CD4-positive, alpha-beta T cell treated with Interleukin-6 at 100 ng/mL for 8 hours (primary cell): ENCODE measurements around the gene HES2.
A peak's percentile ranks its signal among the peaks of the same experiment; 100 is the strongest.
"Not testable (repeated sequence)": the region's sequence is repeated elsewhere in the genome, so short reads cannot be mapped to it uniquely, and the experiment has no call there.

ENCODE experiments used
- DNase-seq: peaks from one replicate; pipeline ENCODE4 v3.0.0-alpha.2; 2020; ENCODE audit warnings: mixed read lengths, low spot score

Gene HES2

GRCh38 chr1:6437012-6437700 is 17.4 kb upstream of the HES2 start:
- not testable (repeated sequence) for DNase-seq

DNA sequence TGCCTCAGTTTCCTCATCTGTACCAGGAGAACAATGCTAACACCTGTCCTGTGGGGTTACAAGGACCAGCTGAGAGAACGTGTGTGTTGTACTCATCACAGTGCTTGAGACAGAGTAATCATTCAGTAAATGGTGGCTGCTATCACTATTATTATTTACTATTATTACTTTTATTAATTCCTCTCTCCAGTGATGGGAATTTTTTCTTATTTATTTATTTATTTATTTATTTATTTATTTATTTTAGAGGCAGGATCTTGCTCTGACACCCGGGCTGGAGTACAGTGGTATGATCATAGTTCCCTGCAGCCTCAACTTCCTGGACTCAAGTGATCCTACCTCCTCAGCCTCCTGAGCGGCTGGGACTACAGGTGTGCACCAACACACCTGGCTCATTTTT is 16.6 kb upstream of the HES2 start:
- not testable (repeated sequence) for DNase-seq

- DNase-seq: no peak
Observed at GRCh38 chr1:6435547-6435946, 15.8 kb upstream of the HES2 start.

DNA sequence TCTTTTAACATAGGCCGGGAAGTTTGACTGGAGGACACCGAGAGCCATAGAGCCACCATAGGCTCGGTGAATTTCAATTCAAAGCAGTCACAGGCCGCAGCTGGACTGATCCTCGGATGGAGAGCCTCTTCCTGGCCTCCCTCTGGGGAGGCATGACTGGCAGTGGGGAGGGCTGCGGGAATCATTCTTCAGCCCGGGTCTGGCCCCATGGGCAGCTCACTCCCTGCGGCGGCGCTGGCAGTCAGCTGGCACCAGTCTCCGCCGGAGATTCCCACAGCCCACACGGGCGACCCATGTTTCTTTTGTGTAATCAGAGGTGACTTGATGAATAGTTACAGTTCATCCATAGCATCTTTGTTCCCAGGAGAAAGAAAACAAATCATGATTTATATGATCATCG is 15.4 kb upstream of the HES2 start:
- no peak for DNase-seq

DNA sequence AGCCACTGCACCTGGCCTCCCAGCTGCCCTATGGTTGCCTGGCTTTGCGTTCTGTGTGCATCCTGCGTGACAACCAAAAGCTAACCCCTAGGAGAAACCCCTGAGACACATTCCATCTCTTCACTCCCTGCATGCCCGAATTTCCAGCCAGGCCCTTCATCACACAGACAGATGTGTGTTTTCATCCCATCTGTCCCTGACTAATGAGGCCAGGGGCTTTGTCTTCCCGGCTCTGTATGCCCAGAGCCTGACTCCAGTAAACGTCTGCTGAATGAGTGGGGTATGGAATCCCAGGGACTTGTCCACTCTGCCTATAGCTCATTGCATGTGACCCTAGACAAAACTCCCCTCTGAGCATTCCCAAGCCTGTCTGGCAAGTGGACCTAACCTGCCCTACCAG is 14.5 kb upstream of the HES2 start:
- DNase-seq: no peak

DNA sequence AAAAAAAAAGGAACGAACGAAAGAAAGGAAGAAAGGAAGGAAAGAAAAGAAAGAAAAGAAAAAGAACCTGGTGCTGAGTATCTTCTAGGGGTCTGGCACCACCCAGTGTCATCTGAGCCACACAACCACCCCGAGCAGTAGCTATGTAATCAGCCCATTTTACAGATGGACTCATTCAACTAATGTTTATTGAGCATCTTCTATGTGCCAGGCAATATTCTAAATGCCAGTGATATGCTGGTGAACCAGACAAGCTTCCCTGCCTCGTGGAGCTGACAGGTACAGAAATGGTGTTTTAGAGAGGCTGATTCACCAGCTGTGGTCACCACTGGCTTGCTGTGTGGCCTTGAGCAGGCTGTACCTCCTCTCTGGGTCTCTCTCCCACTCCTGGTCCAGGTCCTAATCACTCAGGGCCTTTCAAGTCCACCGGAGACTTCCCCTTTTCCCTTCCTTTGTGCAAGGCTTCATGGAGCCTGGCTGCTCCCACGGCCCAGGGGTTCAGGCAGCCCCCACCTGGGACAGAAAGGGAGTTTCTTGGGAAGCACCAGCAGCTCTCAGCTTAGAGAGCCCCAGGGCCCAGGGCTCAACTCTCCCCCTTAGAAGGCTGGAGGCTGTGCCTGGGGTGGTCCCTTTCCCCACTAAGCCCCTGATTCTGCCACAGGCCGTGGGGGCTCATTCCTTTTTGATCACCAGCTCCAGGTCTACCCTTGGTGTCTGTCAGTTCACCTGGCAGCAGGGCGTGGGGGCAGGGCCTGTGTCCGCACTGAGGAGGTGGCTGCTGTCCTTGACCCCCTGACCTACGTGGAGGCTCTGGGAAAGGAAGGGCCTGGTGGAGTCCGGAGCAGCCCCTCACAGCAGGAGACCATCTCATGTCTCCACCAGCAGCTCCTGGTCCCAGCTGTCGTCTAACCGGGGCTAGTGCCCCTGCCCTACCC is 12.2 kb upstream of the HES2 start:
- DNase-seq: not testable (repeated sequence)

DNA sequence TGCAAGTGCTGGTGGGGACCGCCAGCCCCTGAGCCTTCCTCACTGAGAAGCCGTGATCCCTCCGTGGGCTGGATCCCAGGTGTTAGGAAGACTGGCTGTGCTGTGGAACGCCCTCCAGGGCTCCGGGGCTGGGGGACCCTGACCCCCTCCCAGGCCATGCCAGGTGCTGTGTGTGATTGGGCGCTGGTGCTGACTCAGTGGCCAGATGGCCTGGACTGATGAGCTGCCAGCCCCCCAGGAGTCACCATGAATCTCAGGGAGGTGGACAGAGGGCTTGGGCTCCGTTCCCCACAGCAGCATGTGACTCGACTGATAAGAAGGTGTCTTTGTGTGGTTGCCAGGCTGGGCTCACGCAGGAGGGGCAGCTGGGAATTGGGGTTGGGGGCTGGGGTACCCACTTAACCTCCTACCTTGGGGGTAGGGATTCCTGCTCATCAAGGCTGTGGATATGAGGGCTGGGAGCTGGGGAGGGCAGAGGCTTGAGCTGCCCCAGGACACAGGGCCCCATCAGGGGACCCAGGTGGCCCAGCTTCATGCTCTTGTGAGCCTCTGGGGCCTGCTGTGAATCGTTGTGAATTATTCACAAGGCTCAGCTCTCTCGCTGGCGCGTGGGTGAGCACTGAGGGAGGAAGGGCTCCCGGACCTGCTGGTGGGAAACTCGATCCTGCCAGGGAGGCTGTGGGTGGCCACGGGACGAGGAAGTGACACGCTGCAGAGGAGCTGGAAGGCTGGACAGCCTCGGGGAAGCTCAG is 10.1 kb upstream of the HES2 start:
- not testable (repeated sequence) for DNase-seq

- DNase-seq: not testable (repeated sequence)
Observed at GRCh38 chr1:6428453-6428852, 8.7 kb upstream of the HES2 start.

GRCh38 chr1:6427441-6428390 is 8.0 kb upstream of the HES2 start:
- no peak for DNase-seq

- no peak for DNase-seq
Observed at GRCh38 chr1:6426972-6427350, 7.2 kb upstream of the HES2 start.

- DNase-seq: no peak
Observed at GRCh38 chr1:6426277-6426971, 6.7 kb upstream of the HES2 start.

DNA sequence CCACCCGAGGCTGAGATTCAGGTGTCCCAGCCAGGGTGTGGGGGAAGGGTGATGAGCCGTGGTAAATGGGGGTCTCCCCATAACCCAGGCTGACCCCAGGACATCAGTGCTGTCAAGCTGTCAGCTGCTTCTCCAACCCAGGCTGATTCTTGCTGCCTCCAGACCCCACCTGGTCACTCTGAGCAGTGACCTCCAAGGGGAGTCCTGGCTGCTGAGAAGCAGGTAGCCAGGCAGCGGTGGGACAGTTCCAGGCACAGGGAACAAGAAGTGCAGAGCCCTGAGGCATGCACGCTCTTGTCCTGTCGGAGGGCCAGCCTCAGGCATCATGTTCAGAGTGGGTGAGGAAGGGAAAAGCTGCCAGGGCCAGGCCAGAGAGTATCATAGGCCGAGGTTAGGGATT is 5.9 kb upstream of the HES2 start:
- no peak for DNase-seq

GRCh38 chr1:6424619-6425593 is 5.2 kb upstream of the HES2 start, which contains the start of gene ESPN:
ESPN (plus strand) TSS chr1:6424776; CDS start chr1:6424956, 180 bp downstream.
- no peak for DNase-seq

GRCh38 chr1:6424000-6424565 is 4.4 kb upstream of the HES2 start:
- no peak for DNase-seq

DNA sequence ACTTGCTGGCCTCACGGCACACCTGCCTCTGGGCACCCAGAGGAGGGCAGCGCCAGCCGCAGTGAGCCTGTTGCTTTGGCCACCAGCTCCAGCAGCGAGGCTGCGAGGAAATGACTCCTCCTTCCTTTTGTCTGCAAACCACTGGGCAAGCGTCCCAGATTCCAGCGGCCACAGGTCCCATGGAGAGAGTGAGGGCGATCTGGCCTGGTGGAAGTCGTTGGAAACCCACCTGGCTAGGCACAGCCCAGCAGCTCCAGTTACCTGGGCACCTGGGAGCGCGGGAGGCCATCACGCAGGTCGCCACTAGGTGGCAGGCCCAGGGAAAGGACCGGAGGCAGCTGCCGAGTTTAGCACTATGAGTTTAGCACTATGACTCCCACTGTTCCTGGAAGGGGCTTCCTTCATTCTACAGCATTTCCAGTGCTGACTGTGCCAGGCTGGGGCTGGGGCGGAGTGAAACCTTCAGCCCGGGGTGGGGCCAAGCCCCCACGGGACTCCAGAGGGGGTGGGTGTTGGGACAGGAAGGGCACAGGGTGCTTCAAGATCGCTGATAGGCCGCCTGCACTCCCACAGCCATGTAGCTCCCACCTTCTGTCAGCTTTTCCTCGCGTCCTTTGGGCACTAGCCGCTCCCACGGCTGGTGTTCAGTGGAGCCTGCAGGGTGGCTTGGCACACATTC is 3.7 kb upstream of the HES2 start:
- peak; percentile 68 for DNase-seq

- DNase-seq: no peak
Observed at GRCh38 chr1:6421266-6421665, 1.5 kb upstream of the HES2 start.

DNA sequence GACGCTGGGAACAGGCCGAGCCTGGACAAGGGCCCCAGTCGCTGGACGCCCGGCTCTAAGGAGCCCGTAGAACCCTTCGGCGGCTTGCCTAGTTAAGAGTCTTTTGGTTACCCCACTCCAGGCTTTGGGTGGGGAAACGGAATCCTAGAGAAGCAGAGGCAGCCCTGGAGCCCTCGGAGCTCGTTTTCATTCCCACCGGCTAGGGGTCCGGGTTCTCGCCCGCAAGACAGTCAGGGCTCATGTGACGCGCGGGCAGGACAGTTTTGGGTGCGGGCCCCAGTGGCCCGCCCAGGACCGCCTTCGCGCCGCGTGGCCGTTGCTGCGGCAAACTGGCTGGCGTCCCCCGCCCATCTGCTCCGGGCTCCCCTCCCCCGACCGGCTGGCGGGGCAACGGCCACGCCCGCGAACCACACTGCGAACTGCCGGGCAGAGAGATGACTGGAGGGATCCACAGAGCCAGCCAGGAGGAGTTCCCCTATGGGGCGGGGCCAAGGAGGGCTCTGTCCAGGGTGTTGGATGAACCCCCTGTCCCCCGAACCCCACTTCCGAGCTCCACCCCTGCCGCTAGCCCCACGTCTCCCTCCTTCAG is 829 bp upstream of the HES2 start:
- no peak for DNase-seq

DNA sequence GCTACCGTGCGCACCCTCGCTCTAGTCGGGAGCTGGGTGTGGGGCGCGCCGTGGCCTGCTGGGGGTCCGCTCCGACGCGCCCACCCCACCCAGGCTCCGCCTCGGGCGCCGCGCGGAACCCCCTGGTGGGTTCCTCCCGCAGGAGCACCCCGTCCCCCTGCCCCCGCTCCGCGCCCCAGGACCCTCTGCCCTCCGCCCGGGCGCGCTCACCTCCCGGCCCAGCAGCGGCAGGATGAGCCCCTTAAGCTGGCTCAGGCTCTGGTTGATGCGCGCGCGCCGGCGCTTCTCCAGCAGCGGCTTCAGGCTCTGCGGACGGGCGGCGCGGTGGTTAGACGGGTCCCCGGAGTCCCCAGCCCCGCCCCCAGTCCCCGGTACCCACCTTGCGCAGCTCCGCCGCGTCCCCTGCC is 319 bp downstream of the HES2 start:
- no peak for DNase-seq
